SU-DHL-6 (cell line): ENCODE data around the gene FAM168B.

Experiments
- H2AFZ ChIP-seq: fragments of 200-600 bp; sonication (generic); 2 replicates; pipeline ENCODE4 v1.6.1; 2014; ENCODE audit warnings: low read depth, mild to moderate bottlenecking, moderate library complexity, mixed read lengths, antibody characterized with exemption, low read length; ENCODE audit not compliant: severe bottlenecking
- H3F3A ChIP-seq: fragments of 200-600 bp; shearing (Covaris generic); 2 replicates; pipeline ENCODE4 v1.6.0; 2016; ENCODE audit warnings: antibody characterized with exemption, mild to moderate bottlenecking; ENCODE audit not compliant: insufficient read depth
- H3K27ac ChIP-seq: fragments of 200-600 bp; sonication (generic); 2 replicates; pipeline ENCODE4 v1.5.1; 2016; ENCODE audit warnings: low read depth, mild to moderate bottlenecking, low read length, moderate library complexity, mixed read lengths
- H3K27me3 ChIP-seq: fragments of 200-600 bp; sonication (generic), shearing (Covaris generic); 2 replicates; pipeline ENCODE4 v1.6.0; 2014; ENCODE audit warnings: mild to moderate bottlenecking, low read length
- H3K36me3 ChIP-seq: fragments of 200-600 bp; sonication (generic); 2 replicates; pipeline ENCODE4 v1.6.1; 2014; ENCODE audit warnings: mild to moderate bottlenecking, low read length, mixed read lengths
- H3K4me2 ChIP-seq: fragments of 300-600, 200-600 bp; shearing (Covaris generic), sonication (generic); 2 replicates; pipeline ENCODE4 v1.6.0; 2014; ENCODE audit warnings: low read length, low read depth, mild to moderate bottlenecking; ENCODE audit not compliant: poor library complexity, severe bottlenecking
- H3K4me3 ChIP-seq: fragments of 200-600 bp; sonication (generic); 2 replicates; pipeline ENCODE4 v1.5.1; 2014; ENCODE audit warnings: antibody characterized with exemption, low read length, mild to moderate bottlenecking, mixed read lengths; ENCODE audit not compliant: insufficient read depth, poor library complexity, severe bottlenecking
- H3K79me2 ChIP-seq: fragments of 200-600 bp; sonication (generic); 2 replicates; pipeline ENCODE4 v1.6.1; 2014; ENCODE audit warnings: mild to moderate bottlenecking, low read length, moderate library complexity; ENCODE audit not compliant: insufficient read depth
- H3K9ac ChIP-seq: fragments of 200-600 bp; sonication (generic); 2 replicates; pipeline ENCODE4 v1.7.0; 2014; ENCODE audit warnings: mild to moderate bottlenecking, low read length
- H3K9me2 ChIP-seq: fragments of 200-600 bp; sonication (generic); replicated peaks from 2 replicates; pipeline ENCODE4 v1.6.1; 2014; ENCODE audit warnings: low read length; ENCODE audit not compliant: insufficient read depth
- H3K9me3 ChIP-seq: fragments of 200-600 bp; sonication (generic); 2 replicates; pipeline ENCODE4 v1.6.1; 2014; ENCODE audit warnings: low read length, mixed read lengths; ENCODE audit not compliant: insufficient read depth
- H4K20me1 ChIP-seq: fragments of 200-600 bp; sonication (generic); 2 replicates; pipeline ENCODE4 v1.6.1; 2014; ENCODE audit warnings: low read depth, mild to moderate bottlenecking, antibody characterized with exemption, low read length, moderate library complexity, mixed read lengths
- CTCF ChIP-seq: fragments of 200-600 bp; sonication (generic); IDR thresholded peaks from one replicate; pipeline ENCODE4 v1.5.1; 2017; ENCODE audit warnings: antibody characterized with exemption, mild to moderate bottlenecking, low read length, moderate library complexity; ENCODE audit not compliant: insufficient read depth, poor library complexity, severe bottlenecking
- EZH2phosphoT487 ChIP-seq: fragments of 200-600 bp; sonication (generic), shearing (Covaris generic); conservative IDR thresholded peaks from 2 replicates; pipeline ENCODE4 v1.6.1; 2018; ENCODE audit warnings: mild to moderate bottlenecking, antibody characterized with exemption, low read length, moderate library complexity, mixed read lengths

Gene FAM168B

GRCh38 chr2:131047920-131048560 lies 45.2 kb downstream of the FAM168B start:
- Histone ChIP-seq H3K4me2 (no peak overlapping the region), H3K9me3 (no peaks in the 10 kb centered on the region), H3F3A (no peaks in the 10 kb centered on the region), H2AFZ (no peak overlapping the region), H3K27me3 (no peaks in the 10 kb centered on the region), H3K9ac (no peak overlapping the region), H3K4me3 (no peak overlapping the region), H3K9me2 (no peaks in the 10 kb centered on the region), H3K36me3 (peaks cover 22% of the 10 kb centered on the region; the same call in 1 of the 2 replicates), H4K20me1 (peaks cover 6% of the 10 kb centered on the region; the same call in 1 of the 2 replicates), H3K79me2 (no peaks in the 10 kb centered on the region), H3K27ac (no peak overlapping the region)
- TF ChIP-seq EZH2phosphoT487 = no peak
- no peak for TF ChIP-seq CTCF

- Histone ChIP-seq H3K79me2 (no peaks in the 10 kb centered on the region), H3K27ac (no peak overlapping the region), H3F3A (no peaks in the 10 kb centered on the region), H3K9me3 (no peaks in the 10 kb centered on the region), H3K36me3 (peaks cover 14% of the 10 kb centered on the region; the same call in 1 of the 2 replicates), H3K4me3 (no peak overlapping the region), H3K4me2 (no peak overlapping the region), H4K20me1 (0 out of 2 replicates have a peak, but pooled peaks cover 5% of the 10 kb centered on the region), H3K9ac (no peak overlapping the region), H3K9me2 (no peaks in the 10 kb centered on the region), H3K27me3 (no peaks in the 10 kb centered on the region), H2AFZ (no peak overlapping the region)
- TF ChIP-seq CTCF (no peak), EZH2phosphoT487 (no peak)
These were observed 46.2 kb downstream of the FAM168B start for GRCh38 chr2:131046918-131047652.

GRCh38 chr2:131046028-131046917 lies 47.0 kb downstream of the FAM168B start:
- no peak overlapping the region for H2AFZ ChIP-seq
- no peak overlapping the region for H3K4me3 ChIP-seq
- TF ChIP-seq CTCF (no peak), EZH2phosphoT487 (no peak)
- H3K27me3 ChIP-seq = no peaks in the 10 kb centered on the region
- no peaks in the 10 kb centered on the region for H3K9me3 ChIP-seq
- no peaks in the 10 kb centered on the region for H3K79me2 ChIP-seq
- no peak overlapping the region for H3K9ac ChIP-seq
- no peak overlapping the region for H3K27ac ChIP-seq
- no peaks in the 10 kb centered on the region for H3F3A ChIP-seq
- no peaks in the 10 kb centered on the region for H3K9me2 ChIP-seq
- no peak overlapping the region for H3K4me2 ChIP-seq
- H4K20me1 ChIP-seq = 0 out of 2 replicates have a peak, but pooled peaks cover 5% of the 10 kb centered on the region
- H3K36me3 ChIP-seq = peaks cover 7% of the 10 kb centered on the region; the same call in 1 of the 2 replicates
